Stromal cell of bone marrow (primary cell): ENCODE results near the gene PPP4C.

Experiments
- DNase-seq: peaks from one replicate; pipeline ENCODE4 v3.0.0-alpha.2; 2012; ENCODE audit warnings: low read depth

Gene PPP4C

DNA sequence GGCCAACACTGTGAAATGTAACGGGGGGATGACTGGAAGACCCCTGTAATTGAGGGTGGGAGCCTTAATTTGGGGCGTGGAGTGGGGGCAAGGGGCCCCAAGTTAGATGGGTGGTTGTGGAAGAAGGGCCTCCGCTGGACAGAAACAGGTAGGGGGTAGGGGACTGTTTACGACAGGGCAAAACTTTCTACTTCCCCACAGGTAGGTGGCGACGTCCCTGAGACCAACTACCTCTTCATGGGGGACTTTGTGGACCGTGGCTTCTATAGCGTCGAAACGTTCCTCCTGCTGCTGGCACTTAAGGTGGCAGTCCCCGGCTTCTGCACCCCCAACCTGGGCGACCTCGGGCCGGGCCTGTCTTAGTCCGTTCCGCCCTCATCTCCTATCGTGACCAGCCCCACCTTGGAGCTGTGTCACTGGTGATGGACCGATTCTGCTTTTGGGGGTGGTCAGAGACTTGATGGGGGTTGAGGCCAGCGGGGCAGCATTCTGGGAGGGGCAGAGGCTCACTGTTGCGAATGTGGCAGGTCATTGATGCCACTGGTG lies 6.8 kb downstream of the PPP4C start:
- DNase-seq: no peak

DNA sequence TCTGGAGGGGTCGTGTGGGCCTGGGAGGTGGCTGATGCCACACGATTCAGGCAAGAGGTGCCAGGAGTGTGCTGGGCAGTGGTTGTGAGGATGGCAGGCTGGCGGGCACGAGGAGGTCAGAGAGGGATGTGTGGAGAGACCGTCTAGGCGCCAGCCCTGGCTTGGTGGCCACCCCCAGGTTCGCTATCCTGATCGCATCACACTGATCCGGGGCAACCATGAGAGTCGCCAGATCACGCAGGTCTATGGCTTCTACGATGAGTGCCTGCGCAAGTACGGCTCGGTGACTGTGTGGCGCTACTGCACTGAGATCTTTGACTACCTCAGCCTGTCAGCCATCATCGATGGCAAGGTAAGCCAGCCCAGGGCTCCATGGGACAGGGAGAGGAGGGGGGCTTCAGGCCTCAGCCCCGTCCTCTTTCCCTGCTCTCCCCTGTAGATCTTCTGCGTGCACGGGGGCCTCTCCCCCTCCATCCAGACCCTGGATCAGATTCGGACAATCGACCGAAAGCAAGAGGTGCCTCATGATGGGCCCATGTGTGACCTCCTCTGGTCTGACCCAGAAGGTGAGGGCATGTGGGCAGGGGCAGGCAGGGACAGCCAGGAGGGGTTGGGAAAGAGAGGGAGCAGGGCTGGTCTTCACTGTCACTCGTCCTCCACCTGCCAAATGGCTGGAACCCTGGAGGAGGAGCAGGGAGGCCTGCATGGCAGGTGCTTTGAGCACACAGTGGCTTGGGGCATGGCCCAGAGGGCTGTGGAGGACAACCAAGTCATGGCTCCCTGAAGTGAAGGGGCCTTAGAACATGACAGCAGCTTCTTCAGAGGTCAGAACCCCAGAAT lies 7.6 kb downstream of the PPP4C start:
- no peak for DNase-seq

DNA sequence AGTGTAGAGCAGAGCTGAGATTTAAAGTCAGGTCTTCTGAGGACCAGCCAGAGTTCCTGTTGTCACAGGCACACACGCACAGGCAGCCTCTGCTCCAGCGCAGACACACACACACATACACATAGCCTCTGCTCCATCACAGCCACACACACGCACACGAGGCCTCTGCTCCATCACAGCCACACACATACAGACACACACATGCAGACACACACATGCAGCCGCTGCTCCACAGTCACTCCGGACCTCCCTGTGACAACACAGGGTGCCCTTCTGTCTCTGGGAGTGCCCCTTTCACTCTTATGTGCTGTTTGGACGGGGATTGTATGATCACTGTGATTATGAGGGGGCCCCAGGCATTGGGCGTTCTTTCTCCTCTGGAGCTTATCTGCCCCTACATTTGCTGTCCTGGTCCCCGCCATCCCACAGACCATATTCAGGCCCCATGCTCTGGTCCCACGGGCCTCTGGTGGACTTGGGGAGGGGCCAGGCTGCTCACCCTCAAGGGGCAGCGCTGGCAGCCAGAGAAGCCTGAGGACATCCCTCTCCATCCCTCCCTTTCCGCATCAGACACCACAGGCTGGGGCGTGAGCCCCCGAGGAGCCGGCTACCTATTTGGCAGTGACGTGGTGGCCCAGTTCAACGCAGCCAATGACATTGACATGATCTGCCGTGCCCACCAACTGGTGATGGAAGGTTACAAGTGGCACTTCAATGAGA lies 8.5 kb downstream of the PPP4C start:
- DNase-seq: no peak

DNA sequence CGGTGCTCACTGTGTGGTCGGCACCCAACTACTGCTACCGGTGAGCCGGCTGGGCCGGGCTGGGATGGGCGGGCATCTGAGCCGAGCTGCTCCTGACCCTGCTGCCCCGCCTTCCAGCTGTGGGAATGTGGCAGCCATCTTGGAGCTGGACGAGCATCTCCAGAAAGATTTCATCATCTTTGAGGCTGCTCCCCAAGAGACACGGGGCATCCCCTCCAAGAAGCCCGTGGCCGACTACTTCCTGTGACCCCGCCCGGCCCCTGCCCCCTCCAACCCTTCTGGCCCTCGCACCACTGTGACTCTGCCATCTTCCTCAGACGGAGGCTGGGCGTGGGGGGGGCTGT lies 9.0 kb downstream of the PPP4C start:
- peak; percentile 50 for DNase-seq

DNA sequence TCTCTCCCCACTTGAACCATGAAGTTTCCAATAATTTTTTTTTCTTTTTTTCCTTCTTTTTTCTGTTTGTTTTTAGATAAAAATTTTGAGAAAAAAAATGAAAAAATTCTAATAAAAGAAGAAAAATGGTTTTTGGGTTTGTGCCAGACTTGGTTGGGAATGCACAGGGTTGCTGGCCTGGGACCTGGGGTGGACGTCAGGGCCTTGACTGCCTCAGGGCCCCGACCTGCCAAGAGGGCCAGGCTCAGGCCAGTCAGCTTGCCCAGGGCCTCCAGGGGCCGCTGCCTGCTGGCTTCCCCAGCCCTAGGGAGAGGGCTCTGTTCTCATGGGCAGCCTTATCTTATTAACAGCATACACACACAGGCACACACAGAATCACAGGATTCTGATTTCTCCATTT lies 9.5 kb downstream of the PPP4C start:
- DNase-seq: no peak

DNA sequence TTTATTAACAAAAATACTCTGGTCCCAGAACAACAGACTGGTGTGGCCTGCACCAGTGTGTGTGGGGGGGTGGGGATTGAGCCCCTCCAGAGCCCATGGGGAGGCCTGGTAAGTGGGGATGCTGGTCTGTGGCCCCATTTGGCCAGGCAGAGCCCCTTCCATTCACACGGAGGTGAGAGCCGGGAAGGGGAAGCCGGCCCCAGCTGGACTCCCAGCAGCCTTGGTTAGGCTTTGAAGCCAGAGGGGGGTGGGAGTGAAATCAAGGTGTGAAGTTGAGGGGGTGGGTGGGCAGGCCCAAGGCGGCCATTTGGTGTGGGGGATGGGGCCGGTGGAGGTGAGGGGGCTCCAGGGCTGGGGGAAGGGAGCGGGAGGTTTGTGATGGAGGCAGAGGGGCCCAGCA lies 10.0 kb downstream of the PPP4C start:
- DNase-seq: no peak

DNA sequence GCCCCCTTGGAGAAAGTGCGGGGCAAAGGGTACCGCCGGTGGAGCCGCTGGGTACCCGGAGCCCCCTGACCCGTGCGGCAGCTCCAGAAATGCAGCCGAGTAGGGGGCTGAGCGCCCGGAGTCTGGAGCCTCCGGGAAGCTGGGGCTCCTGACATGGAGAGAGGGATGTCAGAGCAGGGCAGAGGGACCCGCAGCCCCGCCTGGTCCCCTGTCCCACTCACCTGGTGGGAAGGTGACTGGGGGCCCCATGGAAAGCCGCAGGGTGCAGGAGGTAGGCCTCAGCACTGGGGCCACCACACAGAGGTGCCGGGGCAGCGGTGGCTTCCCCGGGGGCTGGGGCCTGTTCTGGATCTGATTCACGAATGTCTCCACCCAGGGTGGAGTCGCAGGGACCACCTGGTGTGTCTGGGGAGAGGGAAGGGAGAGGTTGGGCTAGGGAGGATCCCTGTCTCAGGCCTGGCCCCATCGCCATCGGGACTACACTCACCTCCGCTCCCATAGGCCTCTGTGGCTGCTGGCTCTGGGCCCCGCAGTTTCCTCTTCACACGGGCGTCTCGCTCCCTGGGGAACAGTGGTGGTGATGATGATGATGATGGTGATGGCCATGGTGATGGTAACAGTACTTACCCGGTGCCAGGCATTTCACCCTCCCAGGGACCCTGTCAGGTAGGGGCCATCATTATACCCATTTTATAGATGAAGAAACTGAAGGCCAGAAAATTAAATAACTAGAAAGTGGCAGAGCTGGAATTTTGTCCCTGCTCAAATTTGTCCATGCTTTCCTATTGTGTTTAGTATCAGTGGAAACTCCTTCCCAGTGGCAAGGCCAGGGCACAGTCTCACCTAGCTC lies 10.7 kb downstream of the PPP4C start:
- no peak for DNase-seq

DNA sequence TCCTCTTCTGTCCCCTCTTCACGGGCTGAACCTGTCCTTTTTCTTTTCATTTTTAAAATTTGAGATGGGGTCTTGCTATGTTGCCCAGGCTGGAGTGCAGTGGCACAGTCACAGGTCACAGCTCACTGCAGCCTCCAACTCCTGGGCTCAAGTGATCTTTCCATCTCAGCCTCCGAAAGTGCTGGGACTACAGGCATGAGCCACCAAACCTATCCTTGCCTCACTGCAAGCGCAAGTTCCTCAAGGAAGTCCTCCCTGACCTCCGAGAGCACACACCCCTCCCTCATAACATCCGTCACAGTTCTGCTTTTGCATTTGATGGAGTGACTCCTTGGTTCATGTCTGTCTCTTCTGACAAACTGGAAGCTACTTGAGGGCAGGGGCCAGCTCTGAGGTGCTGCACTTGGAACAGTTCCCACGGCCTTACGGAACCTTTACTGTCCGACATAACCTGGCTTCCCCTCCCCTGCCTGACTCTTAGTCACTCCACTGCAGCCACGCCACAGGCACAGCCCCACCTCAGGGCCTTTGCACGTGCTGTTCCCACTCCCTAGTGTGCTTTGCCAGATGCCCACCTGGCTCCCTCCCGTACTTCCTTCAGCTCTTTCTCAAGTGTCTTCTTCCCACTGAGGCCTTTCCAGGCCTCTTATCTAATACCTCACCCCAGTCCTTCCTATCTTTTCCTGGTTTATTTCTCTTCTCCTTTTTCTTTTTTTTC lies 11.5 kb downstream of the PPP4C start:
- no peak for DNase-seq

DNA sequence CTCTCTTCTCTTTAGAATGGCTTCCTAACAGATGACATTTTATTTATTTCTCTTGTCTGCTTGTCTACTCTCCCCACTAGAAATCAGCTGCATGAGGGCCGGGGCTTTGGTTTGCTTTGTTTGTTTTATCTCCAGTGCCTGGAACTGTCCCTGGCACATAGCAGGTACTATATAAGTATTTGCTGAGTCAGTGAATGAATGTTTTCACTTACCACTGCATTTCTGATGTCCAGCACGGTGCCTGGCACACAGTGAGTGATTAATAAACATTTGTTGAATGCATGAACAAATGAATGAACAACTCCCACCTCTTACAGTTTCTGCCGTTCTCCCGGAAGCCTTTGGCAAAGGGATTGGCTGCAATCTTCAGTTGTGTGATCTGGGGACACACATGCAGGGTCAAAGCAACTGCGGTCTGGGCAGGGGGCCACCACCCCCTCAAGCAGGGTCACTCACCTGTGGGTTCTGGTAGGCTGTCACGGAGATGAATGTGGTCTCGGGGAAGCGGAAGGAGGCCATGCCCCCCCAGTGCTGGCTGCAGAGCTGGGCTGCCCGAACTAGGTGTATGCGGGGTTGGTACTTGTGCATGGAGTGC lies 12.5 kb downstream of the PPP4C start:
- DNase-seq: no peak

DNA sequence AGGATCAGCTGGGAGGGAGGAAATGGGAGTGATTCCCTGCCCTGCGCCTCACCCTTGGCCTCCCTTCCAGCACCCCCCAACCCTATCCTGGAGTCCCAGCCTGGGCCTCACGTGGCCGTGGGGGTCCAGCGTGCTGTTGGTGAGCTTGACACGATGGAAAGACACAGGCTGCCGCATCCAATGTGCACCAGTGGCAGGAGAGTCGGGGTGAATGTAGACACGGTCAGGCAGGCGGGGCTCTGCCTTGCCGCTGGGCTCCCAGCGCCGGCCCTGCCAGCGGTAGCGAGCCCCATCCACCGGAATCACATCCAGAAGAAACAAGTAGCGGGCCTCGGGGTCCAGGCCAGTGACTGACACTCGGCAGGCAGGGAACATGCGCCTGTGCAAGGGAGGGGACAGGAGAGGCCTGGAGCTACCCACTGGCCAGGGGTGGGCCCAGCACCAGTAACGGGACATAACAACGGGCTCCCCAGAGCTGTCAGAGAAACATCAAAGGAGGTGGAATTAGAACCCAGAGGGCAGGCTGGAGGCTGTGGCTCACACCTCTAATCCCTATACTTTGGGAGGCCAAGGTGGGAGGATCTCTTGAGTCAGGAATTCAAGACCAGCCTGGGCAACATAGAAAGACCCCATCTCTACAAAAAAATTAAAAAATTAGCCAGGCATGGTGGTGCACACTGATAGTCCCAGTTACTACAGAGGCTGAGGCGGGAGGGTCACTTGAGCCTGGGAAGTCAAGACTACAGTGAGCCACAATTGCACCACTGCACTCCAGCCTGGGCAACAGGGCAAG lies 13.2 kb downstream of the PPP4C start:
- DNase-seq: no peak

DNA sequence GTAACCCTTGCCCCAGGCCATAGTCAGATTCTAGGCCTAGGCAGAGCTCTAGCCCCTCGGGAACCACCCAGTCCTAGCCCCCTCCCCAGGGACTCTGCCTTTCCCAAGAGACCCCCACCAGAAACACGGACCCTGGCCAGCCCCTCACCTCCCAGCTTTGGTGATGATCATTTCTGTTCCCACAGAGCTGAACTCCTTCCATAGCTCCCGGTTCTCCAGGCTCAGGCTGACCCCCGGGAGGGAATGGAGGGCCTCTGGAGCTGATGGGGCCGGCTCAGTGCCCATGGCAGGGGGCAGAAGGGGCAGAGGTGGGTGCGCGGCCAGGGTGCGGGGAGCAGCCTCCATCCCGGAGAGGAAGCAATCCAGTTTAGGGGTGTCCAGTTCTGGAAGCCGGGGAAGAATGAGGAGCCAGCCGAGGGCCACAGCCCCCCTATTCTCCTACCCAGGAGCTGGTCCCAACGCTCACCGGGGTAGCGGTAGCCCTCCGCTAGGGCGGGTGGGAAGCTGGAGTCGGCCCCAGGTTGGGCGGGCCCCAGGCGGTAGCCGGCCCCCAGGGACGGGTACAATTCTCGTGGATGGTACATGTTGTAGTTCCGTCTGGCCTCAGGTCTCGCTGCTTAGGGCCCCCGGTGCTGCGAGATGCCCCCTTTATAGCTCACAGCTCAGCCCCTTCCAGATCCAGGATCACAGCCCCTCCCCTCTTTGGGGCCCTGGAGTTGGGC lies 15.0 kb downstream of the PPP4C start:
- no peak for DNase-seq

DNA sequence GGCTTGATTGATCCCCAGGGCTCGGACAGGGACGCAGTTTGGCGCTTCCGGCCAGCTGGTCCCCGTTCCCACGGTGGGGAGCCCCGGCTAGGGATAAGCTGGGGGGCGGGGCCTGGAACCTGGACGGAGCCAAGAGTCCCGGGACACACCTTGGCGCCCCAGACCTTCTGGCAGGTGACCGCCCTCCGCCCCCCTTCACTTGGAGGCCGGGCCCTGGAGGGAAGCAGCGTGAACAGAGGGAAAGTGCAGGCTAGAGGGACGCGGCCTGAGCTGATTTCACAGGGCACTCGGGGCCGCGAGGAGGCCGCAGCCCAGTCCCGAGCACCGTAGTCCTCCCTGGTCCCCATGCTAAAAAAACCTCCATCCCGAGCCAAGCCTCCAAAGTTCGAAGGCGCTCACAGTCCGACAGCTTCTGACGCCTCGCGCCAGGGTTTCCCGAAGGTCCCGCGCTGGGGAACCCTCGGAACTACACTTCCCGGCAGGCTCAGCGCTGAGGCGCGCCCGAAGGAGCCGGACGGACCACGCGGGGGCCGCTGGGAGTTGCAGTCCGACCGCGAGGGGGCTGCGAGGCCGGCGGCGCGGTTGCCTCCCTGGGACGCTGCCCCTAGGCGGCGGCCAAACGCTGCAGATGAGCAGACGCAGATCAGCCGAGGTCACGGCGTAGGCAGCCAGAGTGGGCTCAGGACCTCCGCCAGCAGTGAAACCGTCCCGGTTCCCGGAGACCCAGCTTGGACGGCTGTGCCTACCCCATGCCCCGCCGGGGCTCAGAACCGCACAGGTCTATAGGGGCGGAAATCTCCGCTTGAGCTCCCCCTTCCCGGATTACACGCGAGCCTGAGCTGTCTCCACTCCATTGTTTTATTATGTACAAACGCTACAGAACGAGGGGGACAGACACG lies 15.9 kb downstream of the PPP4C start, which contains the start of gene TBX6:
Gene TBX6, minus strand, starts transcription at position 451 of the 899 bp plus-strand sequence. CDS start 731 bp downstream, outside the sequence.
- DNase-seq: peak; percentile 81

DNA sequence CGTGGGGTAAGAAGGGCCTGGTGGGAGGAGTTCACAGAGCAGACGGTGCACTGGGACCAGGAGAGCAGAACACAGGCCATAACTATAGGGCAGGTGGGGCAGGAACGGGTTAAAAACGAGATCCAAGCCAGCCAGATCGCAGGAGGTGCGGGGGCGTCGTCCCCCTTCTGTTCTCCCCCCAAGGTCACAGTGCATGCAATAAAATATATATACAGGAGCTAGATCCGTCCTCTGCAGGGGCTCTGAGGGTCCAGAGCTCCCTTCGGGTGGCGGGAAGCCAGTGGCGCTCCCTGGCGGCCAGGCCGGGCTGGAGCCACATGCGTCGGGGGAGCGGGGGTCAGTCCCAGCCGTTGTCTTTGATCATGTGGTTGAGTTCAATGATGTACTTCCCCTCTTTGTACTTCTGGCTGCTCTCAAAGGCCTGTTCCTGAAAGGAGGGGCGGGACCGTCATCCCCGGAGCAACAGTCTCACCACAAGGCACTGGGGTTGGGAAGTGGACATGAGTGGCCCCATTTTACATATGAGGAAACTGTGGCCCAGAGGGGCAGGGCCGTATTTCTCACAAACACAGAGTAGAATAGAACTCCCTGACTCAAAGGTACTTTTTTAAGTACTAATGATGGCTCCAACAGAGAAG lies 16.7 kb downstream of the PPP4C start:
- DNase-seq: no peak

DNA sequence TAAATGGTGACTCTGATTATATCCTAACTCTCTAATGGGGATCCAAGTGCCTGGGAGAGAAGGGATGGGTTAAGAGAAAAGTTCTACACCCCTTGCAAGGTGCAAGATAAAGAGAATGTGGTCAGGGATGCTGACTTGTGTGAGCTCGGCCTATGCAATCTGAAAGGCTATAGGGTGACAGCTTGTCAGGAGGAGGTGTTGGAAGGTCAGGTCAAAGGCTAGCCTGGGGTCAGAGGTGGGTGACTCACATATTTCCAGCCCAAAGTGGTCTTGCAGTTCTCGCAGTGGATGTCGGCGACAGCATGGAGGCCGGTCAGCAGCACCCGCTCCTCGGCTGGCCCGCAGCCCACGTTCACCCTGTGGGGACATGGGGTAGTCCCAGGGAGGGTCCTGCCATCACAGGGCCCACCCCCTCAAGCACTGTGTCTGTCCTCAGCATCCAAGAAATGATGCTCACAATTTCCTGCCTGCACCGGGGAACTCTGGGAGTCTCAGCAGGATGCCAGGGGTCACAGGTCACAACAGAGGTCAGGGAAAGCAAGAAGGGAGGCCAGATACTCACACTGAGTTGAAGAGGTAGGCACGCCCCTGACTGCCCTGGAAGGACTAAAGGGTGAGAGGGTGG lies 18.9 kb downstream of the PPP4C start:
- no peak for DNase-seq

DNA sequence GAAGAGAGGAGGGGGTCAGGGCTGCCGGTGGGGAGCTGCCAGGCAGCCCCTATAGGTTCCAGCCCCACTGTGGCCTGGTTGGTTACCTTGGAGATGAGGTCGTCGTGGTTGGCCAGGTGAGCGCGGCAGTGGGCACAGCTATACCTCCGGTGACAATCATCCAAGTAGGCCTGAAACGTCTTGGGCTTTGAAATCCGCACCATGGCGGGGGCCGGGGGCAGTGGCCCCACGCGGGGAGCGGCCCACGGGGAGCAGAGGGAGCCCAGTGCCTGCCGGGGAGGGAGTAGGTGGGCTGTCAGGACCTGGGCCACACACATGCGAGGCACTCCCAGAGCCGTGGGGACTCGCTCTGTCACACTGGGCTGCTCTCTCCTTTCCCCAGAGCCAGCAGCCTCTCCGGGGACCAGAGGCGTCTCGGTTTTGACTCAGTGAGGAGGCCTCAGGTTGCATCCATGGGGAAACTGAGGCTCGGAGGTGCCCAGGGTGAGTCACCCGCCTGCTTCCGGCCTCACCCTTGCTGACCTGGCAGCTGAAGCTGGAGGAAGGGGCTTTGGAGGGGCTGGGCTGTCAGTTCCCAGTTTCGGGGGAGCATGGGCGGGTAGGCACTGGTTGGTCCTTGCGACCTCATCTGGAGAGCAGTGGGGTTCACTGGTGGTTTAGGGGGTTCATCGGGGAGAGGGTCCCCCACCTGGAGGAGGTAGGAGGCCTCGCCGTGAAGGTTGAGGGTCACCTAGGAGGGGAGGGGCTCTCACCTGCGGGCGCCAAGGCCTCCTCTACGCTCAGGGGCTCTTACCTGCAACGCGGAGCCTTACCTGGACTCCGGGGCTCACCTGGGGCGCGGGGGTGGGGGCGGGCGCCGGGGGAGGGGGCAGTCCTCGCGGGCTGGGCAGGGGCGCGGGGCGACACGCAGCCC lies 19.6 kb downstream of the PPP4C start:
- DNase-seq: no peak

DNA sequence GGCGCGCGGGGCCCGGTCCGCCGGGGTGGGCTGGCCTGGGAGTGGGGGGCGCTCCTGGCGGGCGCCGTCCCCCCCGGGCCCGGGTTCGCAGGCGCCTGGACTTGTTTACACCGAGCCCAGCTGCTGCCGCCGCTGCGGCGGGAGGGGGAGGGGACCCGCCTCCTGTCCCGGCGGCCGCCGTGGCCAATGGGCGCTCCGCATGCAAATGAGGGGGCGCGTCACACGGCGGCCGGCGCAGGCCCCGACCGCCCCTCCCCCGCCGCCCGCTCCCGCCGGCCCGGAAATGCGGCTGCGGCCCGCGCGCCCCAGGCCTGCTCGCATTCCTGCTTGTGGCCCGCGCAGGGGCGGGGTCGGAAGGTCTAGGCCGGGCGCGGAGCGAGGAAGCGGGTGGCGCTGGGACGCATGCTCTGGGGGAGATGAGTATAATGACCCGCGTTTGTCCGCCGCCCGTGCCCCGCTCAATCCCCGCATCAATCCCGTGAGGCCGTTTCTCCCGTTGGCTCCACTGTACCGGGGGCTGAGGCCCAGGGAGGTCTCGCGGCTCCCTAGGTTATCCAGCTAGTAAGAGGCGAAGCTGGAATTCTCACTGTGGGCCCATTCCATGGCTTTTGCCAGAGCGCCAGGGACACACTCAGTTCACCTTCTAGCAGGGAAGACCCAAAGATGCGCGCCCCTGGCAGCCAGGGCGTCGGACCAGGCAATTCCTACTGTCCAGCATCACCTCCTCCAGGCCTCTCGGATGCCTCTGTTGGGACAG lies 20.5 kb downstream of the PPP4C start, which contains the start of gene YPEL3:
Gene YPEL3, minus strand, starts transcription at position 109 of the 757 bp plus-strand sequence. CDS start 731 bp downstream, outside the sequence.
- DNase-seq: peak; percentile 74
